Endothelial cell of umbilical vein (primary cell): ENCODE results near the gene HDAC9. TPM values are rescaled to one million over a fixed set of nuclear protein-coding genes. Genes with fewer than 3 reads are reported as not detected.
"Not testable (repeated sequence)": the region's sequence is repeated elsewhere in the genome, so short reads cannot be mapped to it uniquely, and the experiment has no call there.

Source experiments
- BruUV-seq: library from RNA; stranded (reverse); fragments of 400-500 nt; replicated peaks from 2 replicates; lab custom pipeline; 2021; lab: Mats Ljungman, UMichigan
- CTCF ChIA-PET: fragments of 300-600, 350-600 bp; sonication (Branson Sonifier 250); formaldehyde crosslinking; loops from one replicate; lab custom pipeline; 2021; ENCODE audit warnings: antibody characterized with exemption, inconsistent platforms; lab: Charles Lee
- POLR2A ChIA-PET: fragments of 300-600, 350-600 bp; sonication (Branson Sonifier 250); formaldehyde crosslinking; loops from one replicate; lab custom pipeline; 2021; ENCODE audit warnings: antibody characterized with exemption, inconsistent platforms; lab: Charles Lee
- DNase-seq: peaks from one replicate; pipeline ENCODE4 v3.0.0-alpha.2; 2011; ENCODE audit warnings: low read depth, low spot score
- FAIRE-seq: peaks from 2 replicates; lab custom pipeline; 2011; peaks lifted over from hg19 to GRCh38; lab: Jason Lieb, UNC
- H2AFZ ChIP-seq: 2 replicates; pipeline ENCODE4 v1.6.0; 2012; ENCODE audit warnings: low read depth, low read length, control low read depth, inconsistent platforms
- H3K27ac ChIP-seq: 2 replicates; pipeline ENCODE4 v1.5.1; 2011; ENCODE audit warnings: low read depth, mild to moderate bottlenecking, control low read depth, low read length, moderate library complexity; ENCODE audit not compliant: insufficient read depth
- H3K27me3 ChIP-seq, 2 experiments: 2 replicates each; pipeline versions ENCODE4 v1.6.0 to v1.6.1; 2011; ENCODE audit warnings: low read length in 2 of 2, mixed read lengths in 1 of 2; ENCODE audit not compliant: control insufficient read depth in 2 of 2, insufficient read depth in 2 of 2
- H3K36me3 ChIP-seq, 2 experiments: 2 replicates in 1 of 2; 3 replicates in 1 of 2; pipeline ENCODE4 v1.5.1; 2011; ENCODE audit warnings: low read length in 2 of 2, mild to moderate bottlenecking in 1 of 2, moderate library complexity in 1 of 2; ENCODE audit not compliant: control insufficient read depth in 2 of 2, insufficient read depth in 2 of 2; ENCODE audit errors: extremely low read depth in 1 of 2
- H3K4me1 ChIP-seq: 3 replicates; pipeline ENCODE4 v1.5.1; 2011; ENCODE audit warnings: mild to moderate bottlenecking, low read length; ENCODE audit not compliant: control insufficient read depth, insufficient read depth; ENCODE audit errors: extremely low read depth
- H3K4me2 ChIP-seq: 2 replicates; pipeline ENCODE4 v1.6.1; 2011; ENCODE audit warnings: low read length, control low read depth, mixed read lengths; ENCODE audit not compliant: insufficient read depth
- H3K4me3 ChIP-seq, 3 experiments: fragments of 200-600 bp in 1 of 3; sonication (generic), shearing (Covaris generic) in 1 of 3; replicated peaks in 1 of 3; 2 replicates each; pipeline ENCODE4 v1.5.1; 2011 to 2016; ENCODE audit warnings: control low read depth in 3 of 3, low read length in 3 of 3, mild to moderate bottlenecking in 2 of 3, inconsistent platforms in 1 of 3, low read depth in 1 of 3, moderate library complexity in 1 of 3; ENCODE audit not compliant: insufficient read depth in 1 of 3
- H3K79me2 ChIP-seq: 2 replicates; pipeline ENCODE4 v1.6.0; 2012; ENCODE audit warnings: low read length, inconsistent platforms; ENCODE audit not compliant: control insufficient read depth, insufficient read depth
- H3K9ac ChIP-seq: replicated peaks from 2 replicates; pipeline ENCODE3; 2011; ENCODE audit warnings: low read length, control low read depth; ENCODE audit not compliant: insufficient read depth; ENCODE audit errors: extremely low read depth
- H3K9me1 ChIP-seq: replicated peaks from 3 replicates; pipeline ENCODE4 v1.6.0; 2011; ENCODE audit warnings: mild to moderate bottlenecking, low read length; ENCODE audit not compliant: control insufficient read depth, insufficient read depth; ENCODE audit errors: extremely low read depth
- H3K9me3 ChIP-seq: replicated peaks from 2 replicates; pipeline ENCODE4 v1.5.1; 2012; ENCODE audit warnings: low read length, inconsistent platforms; ENCODE audit not compliant: control insufficient read depth, insufficient read depth
- H4K20me1 ChIP-seq: replicated peaks from 2 replicates; pipeline ENCODE3; 2011; ENCODE audit warnings: mild to moderate bottlenecking, low read length; ENCODE audit not compliant: control insufficient read depth, insufficient read depth; ENCODE audit errors: extremely low read depth
- CTCF ChIP-seq, 2 donors: IDR thresholded peaks; 1 replicate in 1 of 2; 2 replicates in 1 of 2; pipeline ENCODE4 v1.5.1; 2011; ENCODE audit warnings: low read length in 2 of 2, mild to moderate bottlenecking in 2 of 2, moderate library complexity in 2 of 2, control low read depth in 1 of 2, inconsistent platforms in 1 of 2, low read depth in 1 of 2; ENCODE audit not compliant: insufficient read depth in 1 of 2; ENCODE audit errors: extremely low read depth in 1 of 2
- EZH2 ChIP-seq: IDR thresholded peaks from 2 replicates; pipeline ENCODE4 v1.6.1; 2012; ENCODE audit warnings: borderline replicate concordance, low read depth, mild to moderate bottlenecking, moderate library complexity, low read length, inconsistent platforms; ENCODE audit not compliant: severe bottlenecking
- FOS ChIP-seq: IDR thresholded peaks from 2 replicates; pipeline ENCODE4 v1.6.1; 2011; ENCODE audit warnings: mild to moderate bottlenecking, low read length, moderate library complexity, borderline replicate concordance; ENCODE audit not compliant: insufficient read depth
- GATA2 ChIP-seq: IDR thresholded peaks from 2 replicates; pipeline ENCODE4 v1.7.0; 2011; ENCODE audit warnings: low read depth, mild to moderate bottlenecking, moderate library complexity, mixed read lengths, low read length; ENCODE audit not compliant: insufficient read length, insufficient read depth
- JUN ChIP-seq: IDR thresholded peaks from 2 replicates; pipeline ENCODE4 v1.6.1; 2011; ENCODE audit warnings: borderline replicate concordance, low read depth; ENCODE audit not compliant: insufficient read length, insufficient read depth
- MAX ChIP-seq: IDR thresholded peaks from 2 replicates; pipeline ENCODE4 v1.6.1; 2011; ENCODE audit not compliant: insufficient read depth, insufficient read length
- MYC ChIP-seq: IDR thresholded peaks from one replicate; pipeline ENCODE4 v1.6.1; 2011; ENCODE audit warnings: mild to moderate bottlenecking, low read depth, low read length
- POLR2A ChIP-seq: IDR thresholded peaks from 2 replicates; pipeline ENCODE4 v1.6.1; 2012; ENCODE audit warnings: low read depth, mild to moderate bottlenecking, control low read depth, low read length
- POLR2AphosphoS5 ChIP-seq: IDR thresholded peaks from 2 replicates; pipeline ENCODE4 v1.6.1; 2012; ENCODE audit warnings: low read depth, mild to moderate bottlenecking, control low read depth, low read length, moderate library complexity; ENCODE audit not compliant: insufficient read depth
- dilution Hi-C: fragments of 300-500 bp; cut with MboI; formaldehyde crosslinking; loops from one replicate; pipeline ENCODE4 v1.15.0; 2019; ENCODE audit warnings: low sequenced_read_pairs; ENCODE audit not compliant: extremely low pct_ligation_motif_present
- intact Hi-C: fragments of 100-400 bp; cut with micrococcal nuclease; formaldehyde crosslinking; loops from one replicate; pipeline ENCODE4 v1.10.0; 2022
- polyA plus RNA-seq, 4 experiments: library from polyadenylated mRNA; depleted of rRNA in 3 of 4; stranded (reverse) in 3 of 4; unstranded in 1 of 4; fragments of >200 nt; gene quantifications; 2 replicates each; pipeline versions ENCODE4 v1.2.1 to v1.2.3, GENCODE V29; 2011 to 2012; ENCODE audit warnings: missing spikeins in 1 of 4
- total RNA-seq: library from RNA; stranded (reverse); gene quantifications from 2 replicates; pipeline ENCODE4 v1.2.3, GENCODE V29; 2021

The HDAC9 gene
- total and polyA plus RNA-seq, 2 donors (not counting 3 experiments of a cell fraction or from before 2014, with no cell fraction given) = 1.8 to 11.6 TPM

GRCh38 chr7:19030281-19030680 lies 534.7 kb downstream of the HDAC9 start:
- Histone ChIP-seq H3K9me3 (no peaks in the 10 kb centered on the region), H4K20me1 (no peaks in the 10 kb centered on the region), H3K4me1 (no peaks in the 10 kb centered on the region), H3K27ac (no peak overlapping the region), H3K4me2 (no peak overlapping the region), H2AFZ (no peak overlapping the region), H3K9ac (no peak overlapping the region), H3K27me3 (no peaks in the 10 kb centered on the region), H3K4me3 (no peak overlapping the region), H3K79me2 (no peaks in the 10 kb centered on the region), H3K36me3 (no peaks in the 10 kb centered on the region), H3K9me1 (no peaks in the 10 kb centered on the region)
- DNase-seq (no peak), FAIRE-seq (no peak)
- dilution Hi-C loops = no loop called here
- intact Hi-C loops = no loop called here
- ChIA-PET POLR2A (no interaction called here), CTCF (interaction anchor here (0.6 to 1.7 kb wide), 3 partner anchors 17 to 21 kb away, joined by 3 to 5 read pairs (median 4); no protein-coding TSS in a partner anchor)
- no TSS peak for BruUV-seq
- TF ChIP-seq CTCF (IDR thresholded peaks at IDR 0.05; ENCODE audit: extremely low read depth in 1 of 2, insufficient read depth in 1 of 2, low read depth in 1 of 2, low read length in 2 of 2) (no peak), MYC (no peak), GATA2 (no peak), EZH2 (no peak), FOS (no peak), JUN (no peak), POLR2AphosphoS5 (no peak), MAX (no peak), POLR2A (no peak)

GRCh38 chr7:19032942-19033341 lies 537.4 kb downstream of the HDAC9 start:
- H3K9ac ChIP-seq, intact Hi-C loops, DNase-seq, H2AFZ ChIP-seq, CTCF ChIA-PET, BruUV-seq, dilution Hi-C loops, FAIRE-seq, H3K9me1 ChIP-seq, H3K79me2 ChIP-seq, H3K27me3 ChIP-seq, H3K36me3 ChIP-seq, H4K20me1 ChIP-seq, H3K4me1 ChIP-seq, H3K4me2 ChIP-seq, H3K9me3 ChIP-seq, POLR2A ChIA-PET, H3K27ac ChIP-seq, H3K4me3 ChIP-seq: not testable (repeated sequence)
